Measurements from ENCODE around the gene TLR4.
A peak's percentile ranks its signal among the peaks of the same experiment; 100 is the strongest.

The TLR4 gene

GRCh38 chr9:117697046-117697445, 7.2 kb upstream of the TLR4 start:
- H3K4me1 ChIP-seq (ENCODE audit: insufficient read depth, low read length): no peaks in the 10 kb centered on the region
- H3K36me3 ChIP-seq (ENCODE audit: insufficient read depth, low read length): no peaks in the 10 kb centered on the region
- peaks cover 6% of the 10 kb centered on the region for H3K9me3 ChIP-seq (ENCODE audit: control insufficient read depth, insufficient read depth, low read length)
- H3K9ac ChIP-seq (ENCODE audit: low read depth, low read length): no peak overlapping the region

DNA sequence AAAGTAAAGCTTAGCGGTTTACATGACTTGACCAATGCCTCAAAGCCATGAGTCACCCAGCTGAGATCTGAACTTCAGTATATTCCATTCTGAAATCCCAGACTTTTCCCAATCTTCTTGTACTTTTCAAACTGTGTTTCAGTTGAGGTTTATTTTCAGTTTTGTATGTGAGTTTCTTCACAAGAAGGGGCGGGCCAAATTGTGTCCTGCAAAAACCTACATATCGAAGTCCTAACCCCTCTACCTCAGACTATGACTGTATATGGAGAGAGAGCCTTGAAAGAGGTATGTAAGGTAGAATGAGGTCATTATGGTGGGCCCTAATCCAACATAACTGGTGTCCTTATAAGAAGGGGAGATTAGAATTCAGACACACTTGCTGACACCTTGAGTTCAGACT, 666 bp upstream of the TLR4 start:
- Histone ChIP-seq H3K9ac (ENCODE audit: low read depth, low read length) (peak overlapping the region; percentile 33; the same call in 1 of the 2 replicates), H3K36me3 (ENCODE audit: insufficient read depth, low read length) (no peaks in the 10 kb centered on the region), H3K9me3 (ENCODE audit: control insufficient read depth, insufficient read depth, low read length) (no peaks in the 10 kb centered on the region), H3K4me1 (ENCODE audit: insufficient read depth, low read length) (peaks cover 16% of the 10 kb centered on the region)

- Histone ChIP-seq H3K4me1 (ENCODE audit: insufficient read depth, low read length) (peaks cover 16% of the 10 kb centered on the region), H3K9ac (ENCODE audit: low read depth, low read length) (peak overlapping the region; percentile 33; the same call in 1 of the 2 replicates), H3K9me3 (ENCODE audit: control insufficient read depth, insufficient read depth, low read length) (no peaks in the 10 kb centered on the region), H3K36me3 (ENCODE audit: insufficient read depth, low read length) (no peaks in the 10 kb centered on the region)
Measured at GRCh38 chr9:117704597-117704996, 394 bp downstream of the TLR4 start.

GRCh38 chr9:117705386-117705785, 1.2 kb downstream of the TLR4 start:
- H3K9me3 ChIP-seq (ENCODE audit: control insufficient read depth, insufficient read depth, low read length): no peaks in the 10 kb centered on the region
- H3K36me3 ChIP-seq (ENCODE audit: insufficient read depth, low read length): no peaks in the 10 kb centered on the region
- H3K9ac ChIP-seq (ENCODE audit: low read depth, low read length): no peak overlapping the region
- peaks cover 16% of the 10 kb centered on the region for H3K4me1 ChIP-seq (ENCODE audit: insufficient read depth, low read length)

DNA sequence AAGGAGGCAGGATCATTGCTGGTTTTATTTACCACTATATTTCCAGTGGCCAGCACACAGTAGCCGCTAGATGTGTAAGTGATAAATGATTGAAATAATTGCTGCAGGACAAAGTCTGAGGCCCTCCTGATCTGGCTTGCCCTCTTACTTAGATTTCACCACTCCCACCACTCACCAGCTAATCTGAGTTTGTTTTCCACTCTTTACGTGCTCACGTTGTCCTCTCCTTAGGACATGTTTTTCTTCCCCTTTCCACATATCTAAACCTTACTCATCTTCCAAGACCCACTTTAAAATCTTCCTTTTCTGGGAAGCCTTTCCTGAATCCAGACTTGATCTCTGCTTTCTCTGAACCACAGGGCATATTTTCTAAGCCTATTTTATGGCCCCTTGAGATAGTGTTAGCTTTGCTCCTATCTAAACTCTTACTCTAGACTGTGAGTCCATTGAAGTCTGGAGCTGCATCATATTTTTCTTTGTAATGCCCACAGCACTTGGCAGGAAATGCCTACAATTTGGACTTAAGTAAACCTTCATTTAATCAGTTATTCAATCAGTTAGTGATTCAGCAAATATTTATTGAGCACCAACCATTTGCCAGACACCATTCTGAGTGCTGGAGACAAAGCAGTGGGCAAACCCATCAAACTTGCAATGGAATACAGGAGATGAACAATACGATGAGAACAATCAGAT, 2.4 kb downstream of the TLR4 start:
- H3K9me3 ChIP-seq (ENCODE audit: control insufficient read depth, insufficient read depth, low read length): no peaks in the 10 kb centered on the region
- no peaks in the 10 kb centered on the region for H3K36me3 ChIP-seq (ENCODE audit: insufficient read depth, low read length)
- H3K9ac ChIP-seq (ENCODE audit: low read depth, low read length): no peak overlapping the region
- peaks cover 16% of the 10 kb centered on the region for H3K4me1 ChIP-seq (ENCODE audit: insufficient read depth, low read length)

- Histone ChIP-seq H3K4me1 (ENCODE audit: insufficient read depth, low read length) (peaks cover 16% of the 10 kb centered on the region), H3K9me3 (ENCODE audit: control insufficient read depth, insufficient read depth, low read length) (no peaks in the 10 kb centered on the region), H3K36me3 (ENCODE audit: insufficient read depth, low read length) (no peaks in the 10 kb centered on the region), H3K9ac (ENCODE audit: low read depth, low read length) (no peak overlapping the region)
Measured at GRCh38 chr9:117707561-117707960, 3.4 kb downstream of the TLR4 start.

DNA sequence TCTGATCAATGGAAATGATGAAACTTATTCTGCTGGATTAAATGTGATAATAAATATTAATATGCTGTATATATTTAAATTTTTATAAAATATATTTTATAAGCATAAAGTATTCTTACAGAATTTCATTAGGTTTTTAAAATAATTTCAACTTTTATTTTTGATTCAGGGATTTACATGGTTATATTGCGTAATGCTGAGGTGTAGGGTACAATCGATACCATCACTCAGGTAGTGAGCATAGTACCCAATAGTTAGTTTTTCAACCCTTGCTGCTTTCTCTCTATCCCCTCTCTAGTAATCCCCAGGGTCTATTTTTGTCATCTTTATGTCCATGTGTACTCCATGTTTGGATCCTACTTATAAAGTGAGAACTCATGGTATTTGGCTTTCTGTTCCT, 5.7 kb downstream of the TLR4 start:
- no peak overlapping the region for H3K9ac ChIP-seq (ENCODE audit: low read depth, low read length)
- H3K36me3 ChIP-seq (ENCODE audit: insufficient read depth, low read length): no peaks in the 10 kb centered on the region
- H3K4me1 ChIP-seq (ENCODE audit: insufficient read depth, low read length): peaks cover 7% of the 10 kb centered on the region; the same call in 1 of the 2 replicates
- H3K9me3 ChIP-seq (ENCODE audit: control insufficient read depth, insufficient read depth, low read length): no peaks in the 10 kb centered on the region

- Histone ChIP-seq H3K9me3 (ENCODE audit: control insufficient read depth, insufficient read depth, low read length) (no peaks in the 10 kb centered on the region), H3K9ac (ENCODE audit: low read depth, low read length) (no peak overlapping the region), H3K4me1 (ENCODE audit: insufficient read depth, low read length) (no peaks in the 10 kb centered on the region), H3K36me3 (ENCODE audit: insufficient read depth, low read length) (no peaks in the 10 kb centered on the region; the same call in 1 of the 2 replicates)
Measured at GRCh38 chr9:117714282-117714681, 10.1 kb downstream of the TLR4 start.

DNA sequence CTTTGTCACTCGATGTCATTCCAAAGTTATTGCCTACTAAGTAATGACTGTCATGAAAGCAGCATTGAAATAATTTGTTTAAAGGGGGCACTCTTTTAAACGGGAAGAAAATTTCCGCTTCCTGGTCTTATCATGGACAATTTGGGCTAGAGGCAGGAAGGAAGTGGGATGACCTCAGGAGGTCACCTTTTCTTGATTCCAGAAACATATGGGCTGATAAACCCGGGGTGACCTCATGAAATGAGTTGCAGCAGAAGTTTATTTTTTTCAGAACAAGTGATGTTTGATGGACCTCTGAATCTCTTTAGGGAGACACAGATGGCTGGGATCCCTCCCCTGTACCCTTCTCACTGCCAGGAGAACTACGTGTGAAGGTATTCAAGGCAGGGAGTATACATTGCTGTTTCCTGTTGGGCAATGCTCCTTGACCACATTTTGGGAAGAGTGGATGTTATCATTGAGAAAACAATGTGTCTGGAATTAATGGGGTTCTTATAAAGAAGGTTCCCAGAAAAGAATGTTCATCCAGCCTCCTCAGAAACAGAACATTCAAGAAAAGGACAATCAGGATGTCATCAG, 11.3 kb downstream of the TLR4 start:
- Histone ChIP-seq H3K36me3 (ENCODE audit: insufficient read depth, low read length) (no peaks in the 10 kb centered on the region; the same call in 1 of the 2 replicates), H3K4me1 (ENCODE audit: insufficient read depth, low read length) (no peaks in the 10 kb centered on the region), H3K9me3 (ENCODE audit: control insufficient read depth, insufficient read depth, low read length) (no peaks in the 10 kb centered on the region), H3K9ac (ENCODE audit: low read depth, low read length) (no peak overlapping the region)

DNA sequence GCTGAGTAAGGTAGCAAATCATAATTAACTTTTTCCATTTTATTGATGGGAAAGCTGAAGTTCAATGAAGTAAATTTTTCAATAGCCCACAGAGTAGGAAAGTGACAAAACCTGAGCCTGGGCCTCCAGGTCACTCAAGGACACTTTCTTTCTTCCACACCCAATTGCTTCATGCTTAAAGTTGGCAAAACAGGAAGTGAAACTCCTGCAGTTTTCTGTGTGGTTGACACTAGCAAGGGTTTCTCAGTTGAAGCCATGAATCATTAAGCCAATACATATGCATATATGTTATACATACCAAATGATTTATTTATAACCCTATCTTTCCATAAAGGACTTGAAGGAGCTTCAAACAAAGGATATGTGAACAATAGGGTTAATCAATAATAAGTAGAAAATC, 13.9 kb downstream of the TLR4 start:
- H3K9me3 ChIP-seq (ENCODE audit: control insufficient read depth, insufficient read depth, low read length): no peaks in the 10 kb centered on the region
- no peak overlapping the region for H3K9ac ChIP-seq (ENCODE audit: low read depth, low read length)
- H3K4me1 ChIP-seq (ENCODE audit: insufficient read depth, low read length): no peaks in the 10 kb centered on the region
- H3K36me3 ChIP-seq (ENCODE audit: insufficient read depth, low read length): no peaks in the 10 kb centered on the region; the same call in 1 of the 2 replicates

DNA sequence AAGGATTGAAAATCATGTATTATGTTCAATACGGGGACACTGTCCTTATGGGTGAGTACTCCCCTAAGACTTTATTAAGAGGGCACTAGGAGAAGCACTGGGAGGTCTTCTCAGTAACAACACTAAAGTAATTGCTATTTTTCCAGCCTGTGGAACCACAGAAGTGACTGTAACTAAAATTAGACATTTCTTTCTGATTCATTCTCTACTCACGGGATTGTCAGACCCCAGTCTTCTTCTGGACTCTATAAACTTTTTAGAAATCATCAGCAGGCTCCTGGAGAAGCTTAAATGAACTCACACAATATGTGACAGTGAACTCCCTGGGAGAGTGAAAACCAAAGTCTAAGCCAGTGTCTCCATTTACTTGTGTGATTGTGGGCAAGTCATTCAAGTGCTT, 14.5 kb downstream of the TLR4 start:
- Histone ChIP-seq H3K9me3 (ENCODE audit: control insufficient read depth, insufficient read depth, low read length) (no peaks in the 10 kb centered on the region), H3K4me1 (ENCODE audit: insufficient read depth, low read length) (no peaks in the 10 kb centered on the region), H3K36me3 (ENCODE audit: insufficient read depth, low read length) (no peaks in the 10 kb centered on the region; the same call in 1 of the 2 replicates), H3K9ac (ENCODE audit: low read depth, low read length) (no peak overlapping the region)

DNA sequence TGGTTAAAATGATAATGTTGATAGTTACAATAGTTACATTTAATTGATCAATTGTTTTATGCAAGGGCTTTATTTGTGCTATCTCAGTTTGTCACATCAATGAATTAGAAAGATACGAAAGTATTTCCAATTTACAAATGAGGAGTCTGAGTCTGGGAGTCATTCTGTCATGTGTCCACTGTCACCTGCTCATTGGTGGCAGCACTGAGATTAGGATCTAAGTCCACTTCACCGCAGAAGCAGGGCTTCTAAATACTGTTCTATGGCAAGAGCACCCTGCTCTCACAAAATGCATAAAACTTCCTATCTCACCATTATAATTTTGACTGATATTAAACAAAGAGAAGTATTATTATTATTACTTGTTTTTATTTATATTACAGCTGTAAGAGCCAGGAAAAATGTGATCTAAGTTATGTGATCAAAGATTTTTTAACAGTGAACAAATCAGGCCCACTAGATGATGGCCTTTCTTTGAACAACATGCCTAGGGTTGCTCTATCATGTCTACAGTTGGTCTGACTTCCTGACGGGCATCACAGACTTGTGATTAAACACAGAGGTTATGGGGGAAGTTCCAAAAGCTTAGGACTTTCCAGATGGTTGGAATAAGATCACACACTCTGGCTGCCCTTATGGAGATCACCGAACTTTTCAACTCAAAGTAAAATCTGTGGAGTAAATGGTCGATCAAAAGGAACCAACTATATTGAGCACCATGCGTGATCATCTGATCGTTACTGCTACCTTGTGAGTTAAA, 15.1 kb downstream of the TLR4 start:
- H3K36me3 ChIP-seq (ENCODE audit: insufficient read depth, low read length): no peaks in the 10 kb centered on the region; the same call in 1 of the 2 replicates
- no peaks in the 10 kb centered on the region for H3K9me3 ChIP-seq (ENCODE audit: control insufficient read depth, insufficient read depth, low read length)
- no peaks in the 10 kb centered on the region for H3K4me1 ChIP-seq (ENCODE audit: insufficient read depth, low read length)
- H3K9ac ChIP-seq (ENCODE audit: low read depth, low read length): no peak overlapping the region

- H3K36me3 ChIP-seq (ENCODE audit: insufficient read depth, low read length): no peaks in the 10 kb centered on the region; the same call in 1 of the 2 replicates
- H3K9ac ChIP-seq (ENCODE audit: low read depth, low read length): no peak overlapping the region
- H3K4me1 ChIP-seq (ENCODE audit: insufficient read depth, low read length): no peaks in the 10 kb centered on the region
- no peaks in the 10 kb centered on the region for H3K9me3 ChIP-seq (ENCODE audit: control insufficient read depth, insufficient read depth, low read length)
Measured at GRCh38 chr9:117720066-117720465, 15.9 kb downstream of the TLR4 start.

- Histone ChIP-seq H3K36me3 (ENCODE audit: insufficient read depth, low read length) (no peaks in the 10 kb centered on the region; the same call in 1 of the 2 replicates), H3K9me3 (ENCODE audit: control insufficient read depth, insufficient read depth, low read length) (no peaks in the 10 kb centered on the region), H3K4me1 (ENCODE audit: insufficient read depth, low read length) (no peaks in the 10 kb centered on the region), H3K9ac (ENCODE audit: low read depth, low read length) (no peak overlapping the region)
Measured at GRCh38 chr9:117720555-117720954, 16.4 kb downstream of the TLR4 start.

DNA sequence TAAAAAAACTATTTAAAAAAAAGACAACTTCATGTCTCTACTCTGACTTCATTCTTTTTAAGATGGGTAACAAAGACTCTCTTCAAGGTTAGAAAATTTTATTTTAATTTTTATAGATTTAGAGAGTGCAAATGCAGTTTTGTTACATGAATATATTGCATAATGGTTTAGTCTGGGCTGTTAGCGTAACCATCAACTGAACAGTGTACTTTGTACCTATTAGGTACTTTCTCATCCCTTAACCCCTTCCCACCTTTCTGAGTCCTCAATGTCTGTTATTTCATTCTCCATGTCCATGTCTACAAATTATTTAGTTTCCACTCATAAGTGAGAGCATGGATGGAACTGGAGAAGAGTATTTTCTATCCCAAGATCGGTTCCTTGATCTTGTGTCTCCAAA, 16.8 kb downstream of the TLR4 start:
- Histone ChIP-seq H3K9ac (ENCODE audit: low read depth, low read length) (no peak overlapping the region), H3K36me3 (ENCODE audit: insufficient read depth, low read length) (no peaks in the 10 kb centered on the region), H3K4me1 (ENCODE audit: insufficient read depth, low read length) (no peaks in the 10 kb centered on the region), H3K9me3 (ENCODE audit: control insufficient read depth, insufficient read depth, low read length) (no peaks in the 10 kb centered on the region)
